GM12892 (cell line): ENCODE data around the gene CDSN.

ENCODE experiments used
- POLR2A ChIP-seq: IDR thresholded peaks from 2 replicates; pipeline ENCODE4 v1.6.1; 2011; ENCODE audit warnings: low read depth, low read length, control low read depth
- POLR2AphosphoS5 ChIP-seq: IDR thresholded peaks from 2 replicates; pipeline ENCODE4 v1.6.1; 2011; ENCODE audit warnings: low read depth, low read length, control low read depth

DNA sequence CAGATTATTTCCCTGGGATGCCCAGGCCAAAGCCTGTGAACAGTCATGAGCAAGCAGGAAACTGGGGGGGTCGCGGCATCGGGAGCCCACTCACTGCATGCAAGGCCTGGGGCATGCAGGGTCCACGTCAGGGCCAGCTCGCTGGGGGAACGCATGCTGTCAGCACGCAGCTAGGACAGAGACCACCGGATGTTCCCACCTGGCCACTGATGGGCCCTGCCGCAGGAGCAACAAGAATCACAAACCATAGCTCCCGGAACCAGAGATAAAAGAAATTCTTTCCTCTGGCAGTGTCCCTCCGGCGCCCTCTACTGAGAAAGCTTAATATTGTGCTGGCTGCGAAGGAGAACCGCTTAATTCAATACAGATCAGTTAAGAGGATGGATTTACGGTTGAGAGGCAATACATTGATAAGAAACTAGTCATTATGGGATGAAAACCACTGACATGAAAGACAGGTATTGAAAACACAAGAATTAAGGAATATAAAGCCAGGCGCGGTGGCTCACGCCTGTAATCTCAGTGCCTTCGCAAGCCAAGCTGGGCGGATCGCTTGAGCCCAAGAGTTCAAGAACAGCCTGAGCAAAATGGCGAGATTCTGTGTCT lies 40.5 kb downstream of the CDSN start:
- TF ChIP-seq POLR2AphosphoS5 (no peak), POLR2A (no peak)
